Transverse colon (tissue), 4 donors: ENCODE data around the gene PMFBP1. TPM values are rescaled to one million over a fixed set of nuclear protein-coding genes. Genes with fewer than 3 reads are reported as not detected.

Source experiments
- DNase-seq: peaks from one replicate; pipeline ENCODE4 v3.0.0-alpha.2; 2019
- H3K27ac ChIP-seq, 4 donors: fragments of 200-600 bp; sonication (generic); 2 replicates each; pipeline ENCODE4 v1.5.1; 2016 to 2018; ENCODE audit warnings: inconsistent platforms in 4 of 4
- H3K27me3 ChIP-seq: fragments of 200-600 bp; sonication (generic); 2 replicates; pipeline ENCODE4 v1.5.1; 2017; ENCODE audit warnings: inconsistent platforms
- H3K36me3 ChIP-seq, 4 donors: fragments of 200-600 bp; sonication (generic); 2 replicates each; pipeline ENCODE4 v1.5.1; 2017 to 2019; ENCODE audit warnings: inconsistent platforms in 4 of 4
- H3K4me1 ChIP-seq, 4 donors: fragments of 200-600 bp; sonication (generic); 2 replicates each; pipeline ENCODE4 v1.5.1; 2017 to 2020; ENCODE audit warnings: inconsistent platforms in 4 of 4
- H3K4me3 ChIP-seq, 4 donors: fragments of 200-600 bp; sonication (generic); 1 replicate in 1 of 4; 2 replicates in 3 of 4; pipeline versions ENCODE4 v1.5.1 to v1.6.1; 2017 to 2019; ENCODE audit warnings: inconsistent platforms in 4 of 4
- H3K9me3 ChIP-seq, 2 donors: fragments of 200-600 bp; sonication (generic); 2 replicates each; pipeline ENCODE4 v1.5.1; 2017 to 2019; ENCODE audit warnings: inconsistent platforms in 2 of 2
- CTCF ChIP-seq, 5 experiments: fragments of 200-600 bp in 3 of 5; fragments of 450-650 bp in 2 of 5; sonication (generic) in 3 of 5; IDR thresholded peaks; 1 replicate in 2 of 5; 2 replicates in 3 of 5; pipeline ENCODE4 v1.5.1; 2016 to 2017; ENCODE audit warnings: antibody characterized with exemption in 5 of 5, inconsistent platforms in 3 of 5, mild to moderate bottlenecking in 2 of 5, moderate library complexity in 1 of 5
- EP300 ChIP-seq: sonication (generic); formaldehyde crosslinking; IDR thresholded peaks from one replicate; pipeline ENCODE4 v1.6.1; 2017; ENCODE audit warnings: antibody characterized with exemption, low read depth
- POLR2A ChIP-seq: fragments of 450-650 bp; IDR thresholded peaks from one replicate; pipeline ENCODE4 v1.6.1; 2016; ENCODE audit warnings: antibody characterized with exemption, mild to moderate bottlenecking, moderate library complexity
- POLR2AphosphoS5 ChIP-seq, 3 donors: sonication (generic); formaldehyde crosslinking; IDR thresholded peaks; one replicate each; pipeline ENCODE4 v1.6.1; 2016; ENCODE audit warnings: antibody characterized with exemption in 3 of 3
- WGBS, 2 donors: methylation state at CpG; one replicate each; pipeline ENCODE4 v1.1.5; 2018; ENCODE audit warnings: low coverage in 1 of 2; 5-methylcytosine and 5-hydroxymethylcytosine counted together
- in situ Hi-C, 4 donors: fragments of 200-750 bp; cut with MboI; loops; one replicate each; pipeline versions ENCODE4 v1.15.0 to v1.15.1; 2017; ENCODE audit warnings: low sequenced_read_pairs in 3 of 4, low pct_ligation_motif_present in 1 of 4, low pct_unique_long_range_greater_than_20kb in 1 of 4
- intact Hi-C: fragments of 100-400 bp; cut with DNase I; formaldehyde crosslinking; loops from one replicate; pipeline ENCODE4 v1.15.1; 2023; ENCODE audit warnings: low total_unique reads
- total RNA-seq, 4 donors: library from RNA; depleted of rRNA; stranded (reverse); fragments of >200 nt; gene quantifications; one replicate each; pipeline ENCODE4 v1.1.0, GENCODE V29; 2016

Gene PMFBP1
- total RNA-seq, 4 donors from 2014 or later = 0.75 to 8.4 (median 4.2) TPM

DNA sequence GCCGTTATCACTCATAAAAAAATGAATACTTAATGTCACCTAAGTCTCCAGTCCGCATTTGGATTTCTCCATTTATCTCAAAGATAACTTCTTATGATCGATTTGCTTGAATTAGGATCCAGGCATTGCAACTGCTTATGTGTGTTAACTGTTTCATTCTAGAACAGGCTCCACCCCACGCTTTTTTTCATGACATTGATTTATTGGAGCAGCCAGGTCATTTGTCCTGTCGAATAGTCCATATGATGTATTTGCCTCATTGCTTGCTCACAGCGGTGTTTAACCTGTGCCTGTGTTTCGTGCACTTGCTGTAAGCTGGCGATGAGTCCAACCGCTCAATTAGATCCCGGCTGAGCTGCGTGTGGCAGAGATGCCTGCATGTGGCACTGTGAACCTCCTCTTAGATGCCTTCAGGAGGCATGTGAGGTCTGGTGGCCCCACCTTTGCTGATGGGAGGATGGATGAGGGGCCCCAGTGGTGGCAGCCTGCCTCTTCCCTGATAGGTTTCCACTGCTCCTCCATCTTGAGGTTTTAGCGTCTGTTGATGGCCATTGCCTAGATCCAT lies 61.9 kb downstream of the PMFBP1 start:
- no peaks in the 10 kb centered on the region for H3K4me1 ChIP-seq

DNA sequence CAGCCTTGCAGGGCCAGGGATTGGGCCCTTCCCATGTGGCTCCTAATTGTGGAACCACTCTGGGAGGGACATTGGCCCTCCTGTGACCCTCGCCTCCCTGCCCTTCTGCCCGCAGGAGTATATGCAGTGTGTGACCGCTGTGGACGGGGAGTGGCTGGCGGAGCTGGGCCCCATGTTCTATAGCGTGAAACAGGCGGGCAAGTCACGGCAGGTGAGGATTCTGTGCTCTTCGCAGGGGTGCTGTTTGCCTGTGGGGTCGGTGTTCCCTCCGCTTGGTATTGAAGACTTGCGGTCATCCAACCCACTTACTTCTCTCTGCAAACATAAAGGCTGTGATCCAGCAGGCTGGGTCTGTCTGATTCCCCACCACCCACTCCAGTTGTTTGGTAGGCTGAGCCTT lies 62.7 kb downstream of the PMFBP1 start:
- no peaks in the 10 kb centered on the region for H3K27me3 ChIP-seq
- in situ Hi-C loops = loop anchor here in 1 of 4 donors (25.0 kb wide), 1 partner anchor 353 kb away; no protein-coding TSS in a partner anchor
- no peak overlapping the region for H3K4me3 ChIP-seq
- H3K9me3 ChIP-seq = no peaks in the 10 kb centered on the region
- TF ChIP-seq CTCF (IDR thresholded peaks at IDR 0.05) = no peak
- no peak for TF ChIP-seq POLR2A
- TF ChIP-seq EP300 = no peak
- TF ChIP-seq POLR2AphosphoS5 (IDR thresholded peaks at IDR 0.05) = no peak
- peaks cover 0 to 81% (median 40%) of the 10 kb centered on the region in 4 donors for H3K36me3 ChIP-seq
- no peak for DNase-seq
- no peak overlapping the region for H3K27ac ChIP-seq
- 97 to 100% methylated on average over 1 to 12 of the region's 12 CpGs for WGBS, 2 donors
- intact Hi-C loops = no loop called here
- H3K4me1 ChIP-seq = no peaks in the 10 kb centered on the region

More for the DNA sequence above, 61.9 kb downstream of the PMFBP1 start:
- H3K36me3 ChIP-seq = peaks cover 0 to 73% (median 34%) of the 10 kb centered on the region in 4 donors
- no peak overlapping the region for H3K4me3 ChIP-seq
- in situ Hi-C loops (loop anchor here in 1 of 4 donors (25.0 kb wide), 1 partner anchor 352 kb away; no protein-coding TSS in a partner anchor), intact Hi-C loops (no loop called here)
- no peak overlapping the region for H3K27ac ChIP-seq
- TF ChIP-seq POLR2AphosphoS5 (IDR thresholded peaks at IDR 0.05) = no peak
- no peak for TF ChIP-seq POLR2A
- H3K27me3 ChIP-seq = no peaks in the 10 kb centered on the region
- H3K9me3 ChIP-seq = no peaks in the 10 kb centered on the region
- 85 to 89% methylated on average over 5 to 12 of the region's 12 CpGs for whole genome bisulfite sequencing, 2 donors
- no peak for DNase-seq

- no peak for DNase-seq
- intact Hi-C loops = no loop called here
- Histone ChIP-seq H3K27me3 (no peaks in the 10 kb centered on the region), H3K4me1 (no peaks in the 10 kb centered on the region), H3K9me3 (no peaks in the 10 kb centered on the region), H3K4me3 (no peak overlapping the region), H3K36me3 (peaks cover 0 to 88% (median 44%) of the 10 kb centered on the region in 4 donors), H3K27ac (no peak overlapping the region)
- TF ChIP-seq CTCF (IDR thresholded peaks at IDR 0.05) (no peak), POLR2A (no peak), POLR2AphosphoS5 (IDR thresholded peaks at IDR 0.05) (no peak), EP300 (no peak)
- in situ Hi-C loops = loop anchor here in 1 of 4 donors (25.0 kb wide), 1 partner anchor 354 kb away; no protein-coding TSS in a partner anchor
- WGBS, 2 donors = 87% methylated on average over 16 of the region's 16 CpGs; no CpG with 5 or more reads in 1 of the 2 donors
These were observed 63.4 kb downstream of the PMFBP1 start for GRCh38 chr16:72108353-72109102.

DNA sequence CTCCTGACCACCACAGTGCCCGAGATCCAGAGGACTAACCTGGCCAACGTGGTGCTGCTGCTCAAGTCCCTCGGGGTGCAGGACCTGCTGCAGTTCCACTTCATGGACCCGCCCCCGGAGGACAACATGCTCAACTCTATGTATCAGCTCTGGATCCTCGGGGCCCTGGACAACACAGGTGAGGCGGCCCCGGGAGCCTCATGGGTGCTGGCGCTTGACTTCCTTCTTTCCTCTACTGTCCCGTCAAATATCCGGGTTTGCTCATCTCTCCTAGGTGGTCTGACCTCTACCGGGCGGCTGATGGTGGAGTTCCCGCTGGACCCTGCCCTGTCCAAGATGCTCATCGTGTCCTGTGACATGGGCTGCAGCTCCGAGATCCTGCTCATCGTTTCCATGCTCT lies 64.6 kb downstream of the PMFBP1 start:
- in situ Hi-C loops = loop anchor here in 1 of 4 donors (25.0 kb wide), 1 partner anchor 355 kb away; no protein-coding TSS in a partner anchor
- Histone ChIP-seq H3K4me1 (no peaks in the 10 kb centered on the region), H3K4me3 (no peak overlapping the region), H3K27me3 (no peaks in the 10 kb centered on the region), H3K9me3 (no peaks in the 10 kb centered on the region), H3K36me3 (peaks cover 0 to 97% (median 49%) of the 10 kb centered on the region in 4 donors), H3K27ac (no peak overlapping the region)
- intact Hi-C loops = no loop called here
- TF ChIP-seq POLR2AphosphoS5 (IDR thresholded peaks at IDR 0.05) (no peak), CTCF (IDR thresholded peaks at IDR 0.05) (no peak), EP300 (no peak), POLR2A (no peak)
- 90% methylated on average over 17 of the region's 17 CpGs; no CpG with 5 or more reads in 1 of the 2 donors for WGBS, 2 donors
- no peak for DNase-seq
